Liver (tissue), 9 donors: ENCODE measurements around the gene IGF2. TPM values are rescaled to one million over a fixed set of nuclear protein-coding genes. Genes with fewer than 3 reads are reported as not detected.

Experiments used
- DNase-seq: peaks from one replicate; pipeline ENCODE4 v3.0.0-alpha.2; 2017; ENCODE audit warnings: low spot score
- H3K27ac ChIP-seq, 2 donors: one replicate each; pipeline ENCODE4 v1.7.0; 2013; ENCODE audit warnings: inconsistent platforms in 2 of 2, low read length in 2 of 2, control low read depth in 1 of 2, low read depth in 1 of 2, mild to moderate bottlenecking in 1 of 2
- H3K27me3 ChIP-seq, 4 donors: one replicate each; pipeline versions ENCODE4 v1.6.1 to v1.7.0; 2013; ENCODE audit warnings: low read length in 3 of 4, inconsistent platforms in 1 of 4, mild to moderate bottlenecking in 1 of 4, moderate library complexity in 1 of 4; ENCODE audit not compliant: control insufficient read depth in 4 of 4, insufficient read depth in 4 of 4
- H3K36me3 ChIP-seq, 4 donors: one replicate each; pipeline versions ENCODE4 v1.6.1 to v1.7.0; 2013; ENCODE audit warnings: low read length in 3 of 4, mild to moderate bottlenecking in 3 of 4, low read depth in 1 of 4, moderate library complexity in 1 of 4; ENCODE audit not compliant: control insufficient read depth in 4 of 4, insufficient read depth in 3 of 4
- H3K4me1 ChIP-seq, 4 donors: one replicate each; pipeline versions ENCODE4 v1.6.1 to v1.7.0; 2013; ENCODE audit warnings: low read length in 3 of 4, mild to moderate bottlenecking in 3 of 4, moderate library complexity in 1 of 4; ENCODE audit not compliant: control insufficient read depth in 4 of 4, insufficient read depth in 4 of 4
- H3K4me3 ChIP-seq, 3 donors: one replicate each; pipeline versions ENCODE4 v1.6.1 to v1.7.0; 2013; ENCODE audit warnings: low read length in 3 of 3, control low read depth in 1 of 3, low read depth in 1 of 3, mild to moderate bottlenecking in 1 of 3
- H3K9ac ChIP-seq, 2 donors: one replicate each; pipeline ENCODE4 v1.7.0; 2013; ENCODE audit warnings: low read length in 2 of 2, mild to moderate bottlenecking in 2 of 2, moderate library complexity in 2 of 2, control low read depth in 1 of 2, low read depth in 1 of 2
- H3K9me3 ChIP-seq, 4 donors: one replicate each; pipeline versions ENCODE4 v1.6.1 to v1.7.0; 2013; ENCODE audit warnings: low read length in 3 of 4; ENCODE audit not compliant: control insufficient read depth in 4 of 4
- EGR1 ChIP-seq, 2 donors: IDR thresholded peaks; 2 replicates each; pipeline ENCODE4 v1.6.1; 2016 to 2018; ENCODE audit warnings: antibody characterized with exemption in 2 of 2, low read depth in 2 of 2
- FOXA1 ChIP-seq: IDR thresholded peaks from 2 replicates; pipeline ENCODE4 v1.6.1; 2016; ENCODE audit warnings: antibody characterized with exemption
- FOXA2 ChIP-seq: IDR thresholded peaks from 2 replicates; pipeline ENCODE4 v1.6.1; 2016; ENCODE audit warnings: antibody characterized with exemption
- GABPA ChIP-seq, 2 donors: IDR thresholded peaks in 1 of 2; conservative IDR thresholded peaks in 1 of 2; 2 replicates each; pipeline ENCODE4 v1.6.1; 2016; ENCODE audit warnings: antibody characterized with exemption in 2 of 2, mild to moderate bottlenecking in 1 of 2, moderate library complexity in 1 of 2
- HNF4A ChIP-seq, 2 donors: conservative IDR thresholded peaks; 2 replicates each; pipeline ENCODE4 v1.6.1; 2016; ENCODE audit warnings: antibody characterized with exemption in 2 of 2, mild to moderate bottlenecking in 2 of 2
- HNF4G ChIP-seq: IDR thresholded peaks from 2 replicates; pipeline ENCODE4 v1.6.1; 2016; ENCODE audit warnings: antibody characterized with exemption
- JUND ChIP-seq, 2 donors: IDR thresholded peaks; 2 replicates each; pipeline ENCODE4 v1.6.1; 2016; ENCODE audit warnings: antibody characterized with exemption in 2 of 2
- NR2F2 ChIP-seq: IDR thresholded peaks from 2 replicates; pipeline ENCODE4 v1.6.1; 2016; ENCODE audit warnings: antibody characterized with exemption
- RAD21 ChIP-seq, 2 donors: IDR thresholded peaks; 2 replicates each; pipeline ENCODE4 v1.6.1; 2016; ENCODE audit warnings: antibody characterized with exemption in 2 of 2, mild to moderate bottlenecking in 2 of 2
- RXRA ChIP-seq, 2 donors: IDR thresholded peaks; 2 replicates each; pipeline ENCODE4 v1.6.1; 2017 to 2018; ENCODE audit warnings: antibody characterized with exemption in 2 of 2, mild to moderate bottlenecking in 1 of 2
- SP1 ChIP-seq: IDR thresholded peaks from 2 replicates; pipeline ENCODE4 v1.6.1; 2018; ENCODE audit warnings: antibody characterized with exemption, mild to moderate bottlenecking
- TAF1 ChIP-seq: conservative IDR thresholded peaks from 2 replicates; pipeline ENCODE4 v1.6.1; 2016; ENCODE audit warnings: antibody characterized with exemption, mild to moderate bottlenecking
- YY1 ChIP-seq: IDR thresholded peaks from 2 replicates; pipeline ENCODE4 v1.6.1; 2016; ENCODE audit warnings: antibody characterized with exemption, mild to moderate bottlenecking
- WGBS: extraction: QIAGEN DNeasy Blood & Tissue Kit; methylation state at CpG from one replicate; pipeline ENCODE4 v1.1.7; 2013; 5-methylcytosine and 5-hydroxymethylcytosine counted together
- polyA plus RNA-seq, 2 donors: library from polyadenylated mRNA; stranded (reverse) in 1 of 2; unstranded in 1 of 2; fragments of 200-250 nt in 1 of 2; fragments of >200 nt in 1 of 2; fragmentation: Nextera tagmentation in 1 of 2; extraction: Ambion mirVana in 1 of 2; gene quantifications; one replicate each; pipeline versions ENCODE4 v1.2.1 to v1.2.3, GENCODE V29; 2013 to 2015
- total RNA-seq, 2 donors: library from RNA; depleted of rRNA; stranded (reverse); fragments of >200 nt; gene quantifications; one replicate each; pipeline ENCODE4 v1.2.3, GENCODE V29; 2014
- TF ChIP-seq, protein P1 (sequence below): IDR thresholded peaks from 2 replicates; pipeline ENCODE4 v1.6.1; 2016; ENCODE audit warnings: antibody characterized with exemption
- TF ChIP-seq, protein P2 (sequence below): IDR thresholded peaks from 2 replicates; pipeline ENCODE4 v1.6.1; 2016; ENCODE audit warnings: antibody characterized with exemption
- TF ChIP-seq, protein P3 (sequence below): IDR thresholded peaks from 2 replicates; pipeline ENCODE4 v1.6.1; 2016; ENCODE audit warnings: antibody characterized with exemption
- TF ChIP-seq, protein P4 (sequence below): IDR thresholded peaks from 2 replicates; pipeline ENCODE4 v1.6.1; 2016; ENCODE audit warnings: antibody characterized with exemption, mild to moderate bottlenecking
- TF ChIP-seq, protein P5 (sequence below): fragments of 150-350 bp; IDR thresholded peaks from 2 replicates; pipeline ENCODE4 v1.5.1; 2017; ENCODE audit warnings: improper control_type of control experiment, low read depth, low read length; ENCODE audit not compliant: missing input control
- donor health status: healthy.
- donor health status: healthy.
- donor health status: healthy.
- donor health status: healthy.
- donor health status: healthy.

The IGF2 gene
- total and polyA plus RNA-seq, 4 donors = 70.5 to 1,440 (median 192) TPM

DNA sequence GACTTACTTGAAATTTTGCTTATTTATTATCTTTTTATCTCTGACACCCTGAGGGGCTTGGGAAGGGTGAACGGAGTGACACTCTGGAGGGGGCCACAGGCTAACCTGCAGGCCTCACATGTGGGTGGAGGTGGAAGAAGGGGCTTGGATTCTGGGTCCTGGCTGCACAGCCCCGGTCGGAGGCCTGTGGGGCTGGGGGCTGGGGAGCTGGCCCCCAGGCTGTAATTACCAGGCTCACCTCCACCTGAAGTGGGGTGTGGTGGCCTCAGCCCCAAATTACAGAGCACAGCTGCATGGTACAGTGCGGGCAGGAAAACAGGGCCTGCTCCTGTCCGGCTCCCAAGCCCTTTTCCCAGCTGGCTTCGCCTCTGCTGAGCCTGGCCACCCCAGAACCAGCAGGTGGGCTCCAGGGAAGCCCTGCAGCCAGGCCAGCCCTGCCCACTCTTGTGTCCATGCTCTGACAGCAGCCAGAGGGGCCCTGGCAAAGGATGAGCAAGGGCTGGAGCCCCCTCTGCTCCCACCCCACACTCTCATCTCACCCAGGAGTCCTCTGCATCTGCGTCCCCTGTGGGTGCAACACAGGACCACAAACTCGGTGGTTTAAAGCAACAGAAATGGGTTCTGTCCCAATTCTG is 48.0 kb downstream of the IGF2 start:
- DNase-seq = peak; percentile 33
- no peak overlapping the region for H3K4me3 ChIP-seq
- 94% methylated on average over 8 of the region's 8 CpGs for WGBS
- H3K9me3 ChIP-seq = no peaks in the 10 kb centered on the region
- peaks cover 7 to 27% (median 20%) of the 10 kb centered on the region in 4 donors for H3K4me1 ChIP-seq
- H3K27ac ChIP-seq = no peak overlapping the region
- no peak overlapping the region for H3K9ac ChIP-seq
- no peaks in the 10 kb centered on the region for H3K27me3 ChIP-seq
- H3K36me3 ChIP-seq = no peaks in the 10 kb centered on the region
- TF ChIP-seq TAF1 = no peak
- no peak for TF ChIP-seq NR2F2
- TF ChIP-seq, protein P1, sequence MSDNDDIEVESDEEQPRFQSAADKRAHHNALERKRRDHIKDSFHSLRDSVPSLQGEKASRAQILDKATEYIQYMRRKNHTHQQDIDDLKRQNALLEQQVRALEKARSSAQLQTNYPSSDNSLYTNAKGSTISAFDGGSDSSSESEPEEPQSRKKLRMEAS = no peak
- TF ChIP-seq, protein P2, sequence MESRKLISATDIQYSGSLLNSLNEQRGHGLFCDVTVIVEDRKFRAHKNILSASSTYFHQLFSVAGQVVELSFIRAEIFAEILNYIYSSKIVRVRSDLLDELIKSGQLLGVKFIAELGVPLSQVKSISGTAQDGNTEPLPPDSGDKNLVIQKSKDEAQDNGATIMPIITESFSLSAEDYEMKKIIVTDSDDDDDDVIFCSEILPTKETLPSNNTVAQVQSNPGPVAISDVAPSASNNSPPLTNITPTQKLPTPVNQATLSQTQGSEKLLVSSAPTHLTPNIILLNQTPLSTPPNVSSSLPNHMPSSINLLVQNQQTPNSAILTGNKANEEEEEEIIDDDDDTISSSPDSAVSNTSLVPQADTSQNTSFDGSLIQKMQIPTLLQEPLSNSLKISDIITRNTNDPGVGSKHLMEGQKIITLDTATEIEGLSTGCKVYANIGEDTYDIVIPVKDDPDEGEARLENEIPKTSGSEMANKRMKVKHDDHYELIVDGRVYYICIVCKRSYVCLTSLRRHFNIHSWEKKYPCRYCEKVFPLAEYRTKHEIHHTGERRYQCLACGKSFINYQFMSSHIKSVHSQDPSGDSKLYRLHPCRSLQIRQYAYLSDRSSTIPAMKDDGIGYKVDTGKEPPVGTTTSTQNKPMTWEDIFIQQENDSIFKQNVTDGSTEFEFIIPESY = no peak
- TF ChIP-seq GABPA (IDR thresholded peaks at IDR 0.05 in 1 of 2, conservative IDR thresholded peaks at IDR 0.05 in 1 of 2) = no peak
- TF ChIP-seq YY1 = no peak
- TF ChIP-seq, protein P3, sequence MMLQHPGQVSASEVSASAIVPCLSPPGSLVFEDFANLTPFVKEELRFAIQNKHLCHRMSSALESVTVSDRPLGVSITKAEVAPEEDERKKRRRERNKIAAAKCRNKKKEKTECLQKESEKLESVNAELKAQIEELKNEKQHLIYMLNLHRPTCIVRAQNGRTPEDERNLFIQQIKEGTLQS = no peak
- TF ChIP-seq RAD21 (IDR thresholded peaks at IDR 0.05) = no peak

DNA sequence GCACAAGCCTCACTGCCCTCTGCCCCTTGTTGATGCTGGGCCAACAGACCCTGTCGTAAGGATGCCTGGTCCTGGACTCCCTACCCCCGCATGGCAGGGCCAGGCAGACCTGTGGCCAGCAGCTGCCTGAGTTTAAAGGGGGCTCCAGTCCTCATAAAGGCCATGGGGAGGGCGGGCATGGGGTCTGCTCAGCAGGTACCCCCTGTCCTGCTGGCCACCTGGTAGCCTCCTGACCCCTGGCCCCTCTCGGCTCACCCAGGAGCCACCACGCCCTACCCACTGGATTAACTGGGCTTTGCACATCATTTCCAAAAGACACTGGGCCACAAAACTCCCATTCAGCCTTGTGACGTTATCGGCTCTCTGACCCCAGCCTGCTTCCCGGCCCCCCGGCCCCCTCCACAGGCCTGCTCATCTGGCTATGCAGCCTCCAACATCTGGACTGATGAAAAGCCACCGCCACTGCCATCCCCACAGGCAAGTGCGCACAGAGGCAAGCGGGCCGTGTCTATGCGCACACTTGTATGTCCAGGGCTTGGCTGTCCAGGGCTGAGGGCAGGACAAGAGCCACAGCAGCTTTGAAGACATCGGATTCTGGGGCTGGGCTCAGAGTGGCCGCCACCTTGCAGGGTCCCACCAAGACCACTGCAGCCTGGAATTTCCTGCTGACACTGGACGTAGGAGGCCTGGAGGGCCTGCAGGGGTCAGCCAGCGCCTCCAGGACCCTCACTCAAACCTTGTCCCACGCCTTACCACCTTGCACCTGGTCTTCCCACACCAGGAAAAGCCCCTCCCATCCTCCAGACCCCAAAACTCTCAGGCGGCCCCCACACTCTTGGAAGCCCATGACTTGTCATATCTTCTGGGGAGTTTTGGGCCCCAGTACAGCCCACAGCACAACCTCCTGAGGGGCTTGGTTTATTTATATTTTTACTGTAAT is 48.7 kb downstream of the IGF2 start:
- Histone ChIP-seq H3K4me3 (no peak overlapping the region), H3K4me1 (peaks cover 7 to 27% (median 20%) of the 10 kb centered on the region in 4 donors), H3K9ac (no peak overlapping the region), H3K27me3 (no peaks in the 10 kb centered on the region), H3K36me3 (no peaks in the 10 kb centered on the region), H3K27ac (no peak overlapping the region), H3K9me3 (no peaks in the 10 kb centered on the region)
- DNase-seq = peak; percentile 31
- 94% methylated on average over 20 of the region's 20 CpGs for WGBS
- TF ChIP-seq FOXA1 (no peak), YY1 (no peak), GABPA (IDR thresholded peaks at IDR 0.05 in 1 of 2, conservative IDR thresholded peaks at IDR 0.05 in 1 of 2) (no peak), SP1 (no peak), JUND (IDR thresholded peaks at IDR 0.05) (no peak), RXRA (IDR thresholded peaks at IDR 0.05) (no peak), NR2F2 (no peak), TAF1 (no peak), RAD21 (IDR thresholded peaks at IDR 0.05) (no peak), FOXA2 (no peak), EGR1 (IDR thresholded peaks at IDR 0.05; ENCODE audit: low read depth in 2 of 2) (no peak), HNF4G (no peak), HNF4A (conservative IDR thresholded peaks at IDR 0.05) (no peak)
- TF ChIP-seq, protein P4, sequence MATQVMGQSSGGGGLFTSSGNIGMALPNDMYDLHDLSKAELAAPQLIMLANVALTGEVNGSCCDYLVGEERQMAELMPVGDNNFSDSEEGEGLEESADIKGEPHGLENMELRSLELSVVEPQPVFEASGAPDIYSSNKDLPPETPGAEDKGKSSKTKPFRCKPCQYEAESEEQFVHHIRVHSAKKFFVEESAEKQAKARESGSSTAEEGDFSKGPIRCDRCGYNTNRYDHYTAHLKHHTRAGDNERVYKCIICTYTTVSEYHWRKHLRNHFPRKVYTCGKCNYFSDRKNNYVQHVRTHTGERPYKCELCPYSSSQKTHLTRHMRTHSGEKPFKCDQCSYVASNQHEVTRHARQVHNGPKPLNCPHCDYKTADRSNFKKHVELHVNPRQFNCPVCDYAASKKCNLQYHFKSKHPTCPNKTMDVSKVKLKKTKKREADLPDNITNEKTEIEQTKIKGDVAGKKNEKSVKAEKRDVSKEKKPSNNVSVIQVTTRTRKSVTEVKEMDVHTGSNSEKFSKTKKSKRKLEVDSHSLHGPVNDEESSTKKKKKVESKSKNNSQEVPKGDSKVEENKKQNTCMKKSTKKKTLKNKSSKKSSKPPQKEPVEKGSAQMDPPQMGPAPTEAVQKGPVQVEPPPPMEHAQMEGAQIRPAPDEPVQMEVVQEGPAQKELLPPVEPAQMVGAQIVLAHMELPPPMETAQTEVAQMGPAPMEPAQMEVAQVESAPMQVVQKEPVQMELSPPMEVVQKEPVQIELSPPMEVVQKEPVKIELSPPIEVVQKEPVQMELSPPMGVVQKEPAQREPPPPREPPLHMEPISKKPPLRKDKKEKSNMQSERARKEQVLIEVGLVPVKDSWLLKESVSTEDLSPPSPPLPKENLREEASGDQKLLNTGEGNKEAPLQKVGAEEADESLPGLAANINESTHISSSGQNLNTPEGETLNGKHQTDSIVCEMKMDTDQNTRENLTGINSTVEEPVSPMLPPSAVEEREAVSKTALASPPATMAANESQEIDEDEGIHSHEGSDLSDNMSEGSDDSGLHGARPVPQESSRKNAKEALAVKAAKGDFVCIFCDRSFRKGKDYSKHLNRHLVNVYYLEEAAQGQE = no peak
- TF ChIP-seq, protein P1 = no peak
- TF ChIP-seq, protein P3 = no peak
- TF ChIP-seq, protein P5, sequence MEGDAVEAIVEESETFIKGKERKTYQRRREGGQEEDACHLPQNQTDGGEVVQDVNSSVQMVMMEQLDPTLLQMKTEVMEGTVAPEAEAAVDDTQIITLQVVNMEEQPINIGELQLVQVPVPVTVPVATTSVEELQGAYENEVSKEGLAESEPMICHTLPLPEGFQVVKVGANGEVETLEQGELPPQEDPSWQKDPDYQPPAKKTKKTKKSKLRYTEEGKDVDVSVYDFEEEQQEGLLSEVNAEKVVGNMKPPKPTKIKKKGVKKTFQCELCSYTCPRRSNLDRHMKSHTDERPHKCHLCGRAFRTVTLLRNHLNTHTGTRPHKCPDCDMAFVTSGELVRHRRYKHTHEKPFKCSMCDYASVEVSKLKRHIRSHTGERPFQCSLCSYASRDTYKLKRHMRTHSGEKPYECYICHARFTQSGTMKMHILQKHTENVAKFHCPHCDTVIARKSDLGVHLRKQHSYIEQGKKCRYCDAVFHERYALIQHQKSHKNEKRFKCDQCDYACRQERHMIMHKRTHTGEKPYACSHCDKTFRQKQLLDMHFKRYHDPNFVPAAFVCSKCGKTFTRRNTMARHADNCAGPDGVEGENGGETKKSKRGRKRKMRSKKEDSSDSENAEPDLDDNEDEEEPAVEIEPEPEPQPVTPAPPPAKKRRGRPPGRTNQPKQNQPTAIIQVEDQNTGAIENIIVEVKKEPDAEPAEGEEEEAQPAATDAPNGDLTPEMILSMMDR = no peak
